GM21447 (cell line): ENCODE measurements around the gene MED7.

Experiments
- ATAC-seq: cut with Tn5 transposase; IDR thresholded peaks from one replicate; pipeline ENCODE4 v1.9.1; 2021; ENCODE audit not compliant: unreplicated experiment

The MED7 gene

DNA sequence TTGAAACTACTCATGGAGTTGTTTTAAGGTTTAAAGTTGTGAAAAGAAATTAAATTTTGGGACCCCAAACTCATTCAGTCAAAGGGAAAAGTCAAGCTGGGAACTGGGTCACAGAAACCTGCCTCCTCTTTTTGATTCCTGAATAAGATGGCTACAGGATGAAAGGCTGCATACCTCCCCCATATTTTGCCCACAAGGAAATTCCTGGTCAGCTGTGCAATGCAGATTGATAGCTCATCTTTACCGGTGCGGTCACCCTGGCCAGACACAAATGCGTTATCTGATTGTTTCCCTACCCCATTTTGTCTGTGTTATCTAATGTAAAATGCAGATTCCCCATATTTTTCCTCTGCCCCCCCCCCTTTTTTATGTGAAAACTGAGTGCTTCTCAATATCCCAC lies 35.2 kb downstream of the MED7 start:
- ATAC-seq, result no peak

GRCh38 chr5:157106630-157107461 lies 35.8 kb downstream of the MED7 start:
- no peak for ATAC-seq

GRCh38 chr5:157100140-157100679 lies 42.5 kb downstream of the MED7 start:
- ATAC-seq, result peak; percentile 55

- peak; percentile 69 for ATAC-seq
Observed at GRCh38 chr5:157088342-157088990, 54.2 kb downstream of the MED7 start.
